Measurements from ENCODE around the gene HOXD3. TPM values are rescaled to one million over a fixed set of nuclear protein-coding genes. Genes with fewer than 3 reads are reported as not detected.

The HOXD3 gene
- total and polyA plus RNA-seq, 8 donors: 0.15 to 1.0 (median 0.40) TPM; not detected in 1

DNA sequence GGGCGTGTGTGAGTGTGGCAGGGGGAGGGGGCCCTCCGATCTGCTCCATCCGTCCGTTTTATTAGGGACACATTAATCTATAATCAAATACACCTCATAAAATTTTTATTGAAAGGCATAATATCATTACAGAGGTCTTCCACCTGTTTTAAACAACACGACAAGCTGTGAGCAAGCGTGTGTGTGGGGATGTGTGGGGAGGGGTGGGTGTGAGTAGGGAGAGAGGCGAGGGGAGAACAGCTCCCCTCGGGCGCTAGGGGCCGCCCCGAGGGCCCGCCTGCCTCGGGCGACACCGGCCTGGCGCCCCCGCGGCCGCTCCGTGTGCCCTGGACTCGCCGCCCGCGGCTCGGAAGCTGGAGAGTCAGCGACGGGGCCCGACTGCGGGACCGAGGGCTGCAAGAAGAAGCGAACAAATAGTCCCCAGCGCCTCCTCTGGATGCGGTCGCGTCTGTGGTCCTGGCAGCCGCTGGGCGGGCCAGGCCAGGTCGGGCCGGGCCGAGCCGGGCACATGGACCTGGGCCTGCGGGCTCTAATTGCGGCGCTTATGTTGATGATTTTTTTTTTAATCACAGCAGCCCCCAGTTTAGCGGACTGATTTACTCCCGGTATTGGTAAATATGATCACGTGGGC, 34.9 kb upstream of the HOXD3 start:
- TF ChIP-seq, protein P1, sequence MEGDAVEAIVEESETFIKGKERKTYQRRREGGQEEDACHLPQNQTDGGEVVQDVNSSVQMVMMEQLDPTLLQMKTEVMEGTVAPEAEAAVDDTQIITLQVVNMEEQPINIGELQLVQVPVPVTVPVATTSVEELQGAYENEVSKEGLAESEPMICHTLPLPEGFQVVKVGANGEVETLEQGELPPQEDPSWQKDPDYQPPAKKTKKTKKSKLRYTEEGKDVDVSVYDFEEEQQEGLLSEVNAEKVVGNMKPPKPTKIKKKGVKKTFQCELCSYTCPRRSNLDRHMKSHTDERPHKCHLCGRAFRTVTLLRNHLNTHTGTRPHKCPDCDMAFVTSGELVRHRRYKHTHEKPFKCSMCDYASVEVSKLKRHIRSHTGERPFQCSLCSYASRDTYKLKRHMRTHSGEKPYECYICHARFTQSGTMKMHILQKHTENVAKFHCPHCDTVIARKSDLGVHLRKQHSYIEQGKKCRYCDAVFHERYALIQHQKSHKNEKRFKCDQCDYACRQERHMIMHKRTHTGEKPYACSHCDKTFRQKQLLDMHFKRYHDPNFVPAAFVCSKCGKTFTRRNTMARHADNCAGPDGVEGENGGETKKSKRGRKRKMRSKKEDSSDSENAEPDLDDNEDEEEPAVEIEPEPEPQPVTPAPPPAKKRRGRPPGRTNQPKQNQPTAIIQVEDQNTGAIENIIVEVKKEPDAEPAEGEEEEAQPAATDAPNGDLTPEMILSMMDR (IDR thresholded peaks at IDR 0.05): no peak
- H3K9me3 ChIP-seq: no peaks in the 10 kb centered on the region
- H3K27me3 ChIP-seq: peaks cover 99 to 100% of the 10 kb centered on the region in 2 donors
- H3K4me3 ChIP-seq: peak overlapping the region; percentile 0 to 30
- no peak overlapping the region for H3K27ac ChIP-seq
- DNase-seq: peak in 1 of 4 donors; percentile 57
- intact Hi-C loops (cut with DNase I): no loop called here
- no peak for ATAC-seq
- no peaks in the 10 kb centered on the region for H3K36me3 ChIP-seq
- peaks cover 0 to 20% of the 10 kb centered on the region in 2 donors for H3K4me1 ChIP-seq

DNA sequence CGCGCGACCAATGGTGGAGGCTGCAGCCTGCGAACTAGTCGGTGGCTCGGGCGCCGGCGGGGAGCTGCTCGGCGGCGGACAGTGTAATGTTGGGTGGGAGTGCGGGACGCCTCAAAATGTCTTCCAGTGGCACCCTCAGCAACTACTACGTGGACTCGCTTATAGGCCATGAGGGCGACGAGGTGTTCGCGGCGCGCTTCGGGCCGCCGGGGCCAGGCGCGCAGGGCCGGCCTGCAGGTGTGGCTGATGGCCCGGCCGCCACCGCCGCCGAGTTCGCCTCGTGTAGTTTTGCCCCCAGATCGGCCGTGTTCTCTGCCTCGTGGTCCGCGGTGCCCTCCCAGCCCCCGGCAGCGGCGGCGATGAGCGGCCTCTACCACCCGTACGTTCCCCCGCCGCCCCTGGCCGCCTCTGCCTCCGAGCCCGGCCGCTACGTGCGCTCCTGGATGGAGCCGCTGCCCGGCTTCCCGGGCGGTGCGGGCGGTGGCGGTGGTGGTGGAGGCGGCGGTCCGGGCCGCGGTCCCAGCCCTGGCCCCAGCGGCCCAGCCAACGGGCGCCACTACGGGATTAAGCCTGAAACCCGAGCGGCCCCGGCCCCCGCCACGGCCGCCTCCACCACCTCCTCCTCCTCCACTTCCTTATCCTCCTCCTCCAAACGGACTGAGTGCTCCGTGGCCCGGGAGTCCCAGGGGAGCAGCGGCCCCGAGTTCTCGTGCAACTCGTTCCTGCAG, 34.3 kb upstream of the HOXD3 start, which contains the start of gene HOXD9:
Gene HOXD9 (plus strand): TSS at position 37 of the 728 bp plus-strand sequence. CDS start 50 bp downstream, at position 87.
- ATAC-seq (peak; percentile 36), DNase-seq (peak in 1 of 4 donors; percentile 81)
- Histone ChIP-seq H3K27ac (no peak within 1 kb of the TSS), H3K9me3 (no peaks in the 10 kb centered on the region), H3K4me1 (peaks cover 0 to 20% of the 10 kb centered on the region in 2 donors), H3K4me3 (peak within 1 kb of the TSS; percentile 0 to 30), H3K36me3 (no peaks in the 10 kb centered on the region), H3K27me3 (peaks cover 96 to 100% of the 10 kb centered on the region in 2 donors)
- intact Hi-C loops (cut with DNase I): no loop called here
- TF ChIP-seq, protein P1 (IDR thresholded peaks at IDR 0.05): no peak

DNA sequence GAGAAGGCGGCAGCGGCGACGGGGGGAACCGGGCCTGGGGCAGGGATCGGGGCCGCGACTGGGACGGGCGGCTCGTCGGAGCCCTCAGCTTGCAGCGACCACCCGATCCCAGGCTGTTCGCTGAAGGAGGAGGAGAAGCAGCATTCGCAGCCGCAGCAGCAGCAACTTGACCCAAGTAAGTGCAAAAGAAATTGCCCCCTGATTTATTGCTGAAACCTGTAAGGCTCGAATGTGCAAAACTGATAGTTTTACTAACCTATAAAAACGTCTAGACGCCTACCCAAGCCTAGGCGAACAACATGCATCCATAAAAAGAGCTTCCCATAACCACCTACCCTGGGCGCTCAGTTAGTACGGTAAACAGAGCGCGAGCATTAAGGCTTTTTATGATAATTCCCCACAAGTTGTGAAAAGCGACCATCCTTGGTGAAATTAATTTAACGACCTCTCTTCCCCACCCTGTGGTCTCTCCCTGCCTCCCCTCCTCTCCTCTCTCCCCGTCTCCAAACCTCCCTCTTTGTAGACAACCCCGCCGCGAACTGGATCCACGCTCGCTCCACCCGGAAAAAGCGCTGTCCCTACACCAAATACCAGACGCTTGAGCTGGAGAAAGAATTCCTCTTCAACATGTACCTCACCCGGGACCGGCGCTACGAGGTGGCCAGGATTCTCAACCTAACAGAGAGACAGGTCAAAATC, 33.5 kb upstream of the HOXD3 start:
- Histone ChIP-seq H3K4me3 (no peak overlapping the region), H3K36me3 (no peaks in the 10 kb centered on the region), H3K4me1 (peaks cover 0 to 23% of the 10 kb centered on the region in 2 donors), H3K9me3 (no peaks in the 10 kb centered on the region), H3K27me3 (peaks cover 96 to 100% of the 10 kb centered on the region in 2 donors), H3K27ac (no peak overlapping the region)
- DNase-seq: peak in 1 of 4 donors; percentile 51
- TF ChIP-seq, protein P1 (IDR thresholded peaks at IDR 0.05): no peak
- intact Hi-C loops (cut with DNase I): no loop called here
- ATAC-seq: no peak

DNA sequence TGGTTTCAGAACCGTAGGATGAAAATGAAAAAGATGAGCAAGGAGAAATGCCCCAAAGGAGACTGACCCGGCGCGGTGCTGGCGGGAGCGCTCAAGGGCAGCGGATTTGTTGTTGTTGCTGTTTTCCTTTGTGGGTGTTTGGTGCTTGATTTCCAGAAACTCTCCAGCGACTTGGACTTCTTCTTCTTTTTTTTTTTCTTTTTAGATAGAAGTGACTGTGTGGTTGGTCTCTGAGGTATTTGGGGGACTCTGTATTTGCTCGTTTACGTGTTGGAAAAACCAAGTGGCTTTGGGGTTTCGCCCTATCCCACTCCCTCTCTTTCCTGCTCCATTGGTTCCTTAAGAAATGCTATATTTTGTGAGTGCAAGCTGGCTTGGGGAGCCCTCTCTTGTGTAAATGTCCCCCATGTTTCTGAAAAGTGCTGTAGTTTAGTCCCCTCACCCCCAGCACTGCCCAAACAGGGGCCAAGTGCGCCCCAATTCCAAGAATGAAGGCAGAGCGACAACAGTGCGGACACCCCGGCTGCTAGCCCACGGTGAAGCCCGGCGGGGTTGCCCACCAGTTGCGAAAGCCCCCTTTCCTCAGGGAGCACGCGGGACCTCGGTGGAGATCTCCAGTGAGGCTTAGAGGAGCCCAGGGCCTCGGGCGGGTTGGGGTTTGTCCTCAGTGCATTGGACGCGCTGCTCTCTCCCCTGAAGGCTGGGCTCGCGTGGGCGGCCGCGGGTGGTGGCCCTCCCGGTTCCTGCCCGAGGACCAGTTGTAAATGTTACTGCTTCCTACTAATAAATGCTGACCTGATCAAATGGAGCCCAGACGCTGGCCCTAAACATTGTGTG, 32.8 kb upstream of the HOXD3 start:
- H3K4me1 ChIP-seq: peaks cover 0 to 30% of the 10 kb centered on the region in 2 donors
- no peak for ATAC-seq
- no peaks in the 10 kb centered on the region for H3K36me3 ChIP-seq
- DNase-seq: peak in 1 of 4 donors; percentile 72
- H3K4me3 ChIP-seq: no peak overlapping the region
- peaks cover 97 to 100% of the 10 kb centered on the region in 2 donors for H3K27me3 ChIP-seq
- intact Hi-C loops (cut with DNase I): no loop called here
- H3K27ac ChIP-seq: no peak overlapping the region
- TF ChIP-seq, protein P1 (IDR thresholded peaks at IDR 0.05): no peak
- no peaks in the 10 kb centered on the region for H3K9me3 ChIP-seq

Data from left lung (tissue), 10 donors.